NCI-H748 (cell line): ENCODE results near the gene KRTAP4-7.
"Not testable (repeated sequence)": the region's sequence is repeated elsewhere in the genome, so short reads cannot be mapped to it uniquely, and the experiment has no call there.

ENCODE experiments used
- DNase-seq: peaks from one replicate; lab custom pipeline; 2025; ENCODE audit not compliant: unreplicated experiment; lab: John Stamatoyannopoulos, UW

Gene KRTAP4-7

DNA sequence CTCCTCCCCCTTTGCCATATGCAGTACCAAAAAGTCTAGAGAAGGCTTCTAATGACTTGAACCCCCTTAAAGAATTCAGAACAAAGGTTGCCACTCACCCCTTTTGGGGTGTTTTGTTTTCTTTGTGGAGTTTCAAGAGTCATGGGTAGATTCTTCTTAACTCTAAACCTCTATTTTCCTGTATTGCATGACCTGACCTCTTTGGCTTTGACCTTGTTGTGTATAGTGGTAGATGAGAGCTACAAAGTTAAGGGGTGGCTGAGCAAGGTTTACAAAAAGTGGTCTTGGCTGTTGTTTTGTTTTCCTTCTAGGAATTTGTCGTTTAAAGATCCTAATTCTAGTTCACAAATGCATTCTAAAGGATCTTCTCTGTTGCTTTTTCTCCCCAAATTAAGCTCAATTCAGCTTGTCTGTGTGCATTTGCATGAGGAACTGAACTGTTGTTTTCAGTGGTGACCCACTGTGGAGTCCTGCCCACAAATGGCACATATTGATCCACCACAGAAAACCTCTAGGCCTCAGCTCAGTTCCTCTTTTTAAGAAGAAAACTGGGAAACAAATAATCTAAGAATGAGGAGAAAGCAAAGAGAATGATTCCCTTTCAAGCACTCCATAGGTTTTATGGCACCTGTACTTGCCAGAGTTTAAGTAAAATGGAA, 24.9 kb downstream of the KRTAP4-7 start:
- DNase-seq = not testable (repeated sequence)

DNA sequence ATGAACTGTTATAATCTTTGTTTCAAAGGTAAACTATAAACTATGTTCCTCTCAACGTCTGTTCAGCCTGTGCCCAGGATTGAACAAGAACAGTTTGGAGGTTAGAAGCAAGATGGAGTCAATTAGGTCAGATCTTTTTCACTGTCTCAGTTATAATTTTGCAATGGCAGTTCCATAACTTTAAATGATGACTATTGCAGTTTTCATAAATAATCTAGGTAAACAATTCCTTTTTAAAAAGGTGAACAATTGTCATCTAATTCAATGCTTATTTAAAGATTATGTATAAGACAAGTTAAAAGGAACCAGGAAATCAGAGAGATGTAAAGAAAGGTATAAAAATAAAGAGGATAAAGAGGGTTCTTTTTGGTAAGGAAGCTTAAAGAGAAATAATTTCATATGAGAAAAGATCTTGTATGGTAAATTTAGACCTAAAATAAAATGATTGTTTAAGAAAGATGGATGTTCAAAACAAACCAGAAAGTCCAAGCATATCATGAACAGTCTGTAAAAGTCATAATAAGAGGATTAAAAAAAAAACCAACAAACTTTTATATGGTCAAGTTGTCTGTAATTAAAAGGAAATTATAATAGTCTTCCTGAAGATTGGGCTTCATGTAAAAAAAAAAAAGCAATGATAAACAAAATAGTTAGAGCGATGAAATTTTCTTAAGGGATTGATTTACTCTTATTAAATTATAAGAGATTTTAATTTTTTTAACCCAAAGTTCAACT, 27.4 kb downstream of the KRTAP4-7 start:
- no peak for DNase-seq

DNA sequence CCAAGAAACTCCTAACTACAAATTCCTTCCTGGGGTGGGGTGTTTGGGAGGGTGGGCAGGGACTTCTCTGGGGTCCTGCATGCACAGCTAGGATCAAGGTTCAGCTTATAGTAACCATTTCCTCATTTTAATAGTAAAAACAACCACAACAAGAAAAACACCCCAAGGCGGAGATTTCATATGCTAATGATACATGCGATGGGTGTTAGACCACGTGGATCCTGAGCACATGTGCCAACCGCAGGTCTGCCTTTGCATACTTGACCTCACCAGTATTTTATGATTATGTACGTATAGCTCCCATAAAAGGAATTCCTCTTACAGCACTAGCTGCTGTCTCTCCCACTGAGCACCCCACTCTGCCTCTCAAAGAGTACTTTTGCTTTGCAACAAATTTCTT, 32.3 kb downstream of the KRTAP4-7 start:
- no peak for DNase-seq

DNA sequence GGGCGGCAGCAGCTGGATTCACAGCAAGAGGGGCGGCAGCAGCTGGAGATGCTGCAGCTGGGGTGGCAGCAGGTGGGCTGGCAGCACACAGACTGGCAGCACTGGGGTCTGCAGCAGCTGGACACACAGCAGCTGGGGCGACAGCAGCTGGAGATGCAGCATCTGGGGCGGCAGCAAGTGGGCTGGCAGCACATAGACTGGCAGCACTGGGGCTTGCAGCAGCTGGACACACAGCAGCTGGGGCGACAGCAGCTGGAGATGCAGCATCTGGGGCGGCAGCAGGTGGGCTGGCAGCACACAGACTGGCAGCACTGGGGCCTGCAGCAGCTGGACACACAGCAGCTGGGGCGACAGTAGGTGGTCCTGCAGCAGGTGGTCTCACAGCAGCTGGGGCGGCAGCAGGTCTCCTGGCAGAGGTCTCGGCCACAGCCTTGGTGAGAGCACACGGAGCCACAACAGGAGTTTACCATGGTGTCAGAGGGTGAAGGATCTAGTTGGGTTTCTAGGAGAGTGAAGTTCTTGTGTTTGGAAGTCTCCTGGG, 34.0 kb downstream of the KRTAP4-7 start, which contains the start of gene KRTAP4-11:
KRTAP4-11 (minus strand) TSS at position 528 of the 541 bp plus-strand sequence; CDS start at position 470, 58 bp downstream.
- DNase-seq = not testable (repeated sequence)

DNA sequence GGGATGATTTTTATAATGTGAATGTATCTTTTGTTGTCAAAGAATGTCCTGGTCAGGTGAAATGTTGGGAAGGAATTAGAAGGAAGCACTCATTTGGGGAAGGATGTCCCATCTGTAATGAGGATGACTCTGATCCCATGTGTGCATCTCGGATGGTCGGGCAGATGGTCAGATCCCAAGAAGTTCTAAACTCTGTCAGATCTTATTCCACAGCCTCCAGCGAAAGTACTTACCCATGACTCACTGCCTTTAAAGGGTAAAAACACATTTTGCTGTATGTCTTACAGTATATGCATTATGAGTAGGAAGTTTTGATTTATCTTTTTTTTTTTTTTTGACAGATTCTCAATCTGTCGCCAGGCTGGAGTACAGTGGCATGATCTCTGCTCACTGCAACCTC, 34.8 kb downstream of the KRTAP4-7 start:
- no peak for DNase-seq

DNA sequence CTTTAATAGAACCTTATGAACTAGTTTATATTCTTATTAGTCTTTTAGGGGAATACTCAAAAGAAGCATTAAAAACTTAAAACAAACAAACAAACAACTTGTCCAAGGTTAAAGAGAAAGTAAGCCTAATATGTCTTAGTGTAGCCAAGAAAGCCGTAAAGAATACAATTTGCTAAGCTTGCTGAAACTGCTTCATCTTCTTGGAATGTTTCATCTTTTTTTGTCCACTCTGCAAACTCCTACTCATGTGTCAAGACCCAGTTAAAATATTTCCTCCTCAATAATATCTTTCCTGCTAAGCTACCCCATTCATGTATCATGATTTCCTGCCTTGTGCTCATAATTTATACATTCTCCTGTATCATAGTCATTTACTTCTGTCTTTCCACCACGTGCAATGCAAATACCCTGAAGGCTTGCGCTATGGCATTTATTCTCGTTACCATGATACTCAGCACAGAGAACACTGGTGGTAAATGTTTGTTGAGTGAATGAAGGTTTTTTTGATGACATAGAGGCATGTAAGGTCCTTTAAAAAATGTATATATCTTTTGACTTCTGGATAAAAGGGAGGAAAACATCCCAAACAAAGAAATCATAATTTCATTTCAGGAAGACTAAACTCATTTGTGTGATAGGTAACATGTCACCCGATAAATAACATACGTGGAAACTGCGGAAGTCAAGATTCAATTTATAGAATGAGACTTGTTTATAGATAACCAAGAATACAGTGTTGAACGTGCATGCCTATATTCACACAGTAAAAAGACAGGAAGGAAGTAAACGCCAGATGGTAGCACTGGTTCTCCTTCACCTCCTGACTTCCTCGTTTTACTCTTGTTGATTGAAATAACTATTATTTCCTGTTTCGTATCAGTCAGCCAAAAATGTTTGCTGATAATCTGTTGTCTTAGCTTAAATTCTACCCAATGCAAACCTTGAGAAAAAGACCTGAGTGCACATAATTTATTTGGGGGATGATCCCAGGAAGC, 36.0 kb downstream of the KRTAP4-7 start:
- not testable (repeated sequence) for DNase-seq

DNA sequence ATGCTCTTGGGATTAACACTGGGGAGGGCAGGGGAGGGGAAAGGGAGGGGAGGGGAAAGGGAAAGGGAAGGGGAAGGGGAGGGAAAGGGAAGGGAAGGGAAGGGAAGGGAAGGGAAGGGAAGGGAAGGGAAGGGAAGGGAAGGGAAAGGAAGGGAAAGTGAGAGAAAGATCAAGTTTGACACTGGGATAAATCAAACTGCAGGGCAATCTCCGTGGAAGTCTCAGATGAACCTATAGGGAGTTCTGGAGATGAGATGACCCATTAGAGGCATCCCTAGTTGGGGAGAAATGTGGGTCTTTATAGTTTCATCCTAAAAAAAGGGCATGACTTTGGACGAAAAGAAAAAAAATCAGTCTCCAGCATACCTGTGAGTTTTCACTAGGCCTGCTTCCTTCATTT, 37.8 kb downstream of the KRTAP4-7 start:
- no peak for DNase-seq

DNA sequence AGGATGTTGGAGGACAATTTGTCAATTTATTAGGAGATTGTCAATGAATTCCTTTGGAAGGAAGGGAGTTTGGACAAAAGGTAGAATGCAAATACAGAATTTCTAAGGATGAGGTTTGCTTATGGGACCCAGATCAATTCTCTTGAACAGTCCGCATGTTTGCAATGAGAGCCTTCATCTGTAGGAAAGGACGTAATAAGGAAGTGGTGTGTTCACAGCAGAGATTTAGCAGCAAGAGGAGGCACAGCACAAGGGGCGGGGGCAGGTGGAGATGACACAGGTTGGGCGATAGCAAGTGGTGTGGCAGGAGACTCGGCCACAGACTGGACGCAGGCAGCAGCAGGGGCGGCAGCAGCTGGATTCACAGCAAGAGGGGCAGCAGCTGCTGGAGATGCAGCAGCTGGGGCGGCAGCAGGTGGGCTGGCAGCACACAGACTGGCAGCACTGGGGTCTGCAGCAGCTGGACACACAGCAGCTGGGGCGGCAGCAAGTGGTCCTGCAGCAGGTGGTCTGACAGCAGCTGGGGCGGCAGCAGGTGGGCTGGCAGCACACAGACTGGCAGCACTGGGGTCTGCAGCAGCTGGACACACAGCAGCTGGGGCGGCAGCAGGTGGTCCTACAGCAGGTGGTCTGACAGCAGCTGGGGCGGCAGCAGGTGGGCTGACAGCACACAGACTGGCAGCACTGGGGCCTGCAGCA, 39.5 kb downstream of the KRTAP4-7 start:
- not testable (repeated sequence) for DNase-seq

DNA sequence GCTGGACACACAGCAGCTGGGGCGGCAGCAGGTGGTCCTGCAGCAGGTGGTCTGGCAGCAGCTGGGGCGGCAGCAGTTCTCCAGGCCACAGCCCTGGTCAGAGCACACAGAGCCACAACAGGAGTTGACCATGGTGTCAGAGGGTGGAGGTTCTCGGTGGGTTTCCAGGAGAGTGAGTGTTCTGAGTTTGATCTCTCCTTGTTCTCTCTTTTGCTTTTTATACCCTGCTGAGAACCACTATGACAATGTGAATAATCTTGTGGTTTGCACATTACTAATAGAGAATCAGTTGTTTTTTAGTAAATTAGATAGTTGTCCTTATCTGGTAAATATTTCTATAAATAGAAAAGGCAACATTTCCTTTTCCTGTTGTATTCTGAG, 40.0 kb downstream of the KRTAP4-7 start, which contains the start of gene KRTAP4-12:
KRTAP4-12 (minus strand) TSS at position 192 of the 381 bp plus-strand sequence; CDS start at position 132, 60 bp downstream.
- not testable (repeated sequence) for DNase-seq

DNA sequence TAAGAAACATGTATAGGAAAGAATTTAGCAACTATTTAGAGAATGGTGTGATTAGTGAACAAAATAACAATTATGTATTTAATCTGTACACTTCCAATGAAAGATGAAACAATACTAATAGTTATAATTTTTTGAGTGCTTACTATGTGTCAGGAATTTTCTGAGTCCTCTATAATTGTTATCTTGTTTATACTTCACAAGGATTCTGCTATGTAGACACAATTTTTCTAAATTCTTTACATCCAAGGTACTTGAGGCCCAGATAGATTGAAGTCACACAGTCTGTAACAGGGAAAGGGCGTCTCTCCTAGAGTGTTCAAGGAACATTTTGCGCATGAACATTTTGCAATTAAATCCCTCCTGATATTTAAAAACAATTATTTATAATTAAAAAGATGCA, 41.1 kb downstream of the KRTAP4-7 start:
- DNase-seq = no peak

DNA sequence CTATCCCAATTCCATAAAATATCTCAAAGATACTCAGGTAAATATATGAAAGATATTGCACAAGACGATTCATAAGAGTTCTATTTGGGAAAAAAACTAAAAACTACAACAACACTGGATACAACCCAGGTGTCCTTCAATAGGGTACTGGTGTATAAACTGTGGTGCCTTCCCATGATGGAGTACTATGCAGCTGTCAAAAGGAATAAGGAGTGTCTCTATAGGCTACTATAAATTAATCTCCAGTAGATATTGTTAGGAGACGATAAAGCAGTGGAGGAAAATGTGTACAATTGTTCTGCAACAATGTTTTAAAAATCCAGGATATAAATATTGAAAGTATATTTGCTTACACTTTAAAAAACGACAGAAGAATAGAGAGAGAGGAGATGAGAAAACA, 42.5 kb downstream of the KRTAP4-7 start:
- no peak for DNase-seq

DNA sequence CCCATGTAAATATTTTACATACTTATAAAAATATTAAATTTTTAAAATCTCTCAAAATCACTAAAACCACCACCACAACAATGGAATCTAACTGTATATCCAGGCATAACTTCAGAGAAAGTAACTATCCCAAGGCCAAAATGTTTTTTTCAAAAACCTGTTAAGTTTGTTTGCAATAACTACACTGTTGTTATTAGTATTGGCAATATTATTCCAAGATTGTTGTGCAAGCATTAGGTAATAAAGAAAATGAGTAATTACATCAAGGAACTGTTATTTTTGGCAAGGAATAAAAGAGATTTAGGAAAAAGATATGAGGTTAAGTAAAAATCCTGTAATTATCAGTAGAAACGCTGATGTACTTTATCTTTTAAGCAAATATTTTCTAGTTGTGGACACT, 43.4 kb downstream of the KRTAP4-7 start:
- no peak for DNase-seq

DNA sequence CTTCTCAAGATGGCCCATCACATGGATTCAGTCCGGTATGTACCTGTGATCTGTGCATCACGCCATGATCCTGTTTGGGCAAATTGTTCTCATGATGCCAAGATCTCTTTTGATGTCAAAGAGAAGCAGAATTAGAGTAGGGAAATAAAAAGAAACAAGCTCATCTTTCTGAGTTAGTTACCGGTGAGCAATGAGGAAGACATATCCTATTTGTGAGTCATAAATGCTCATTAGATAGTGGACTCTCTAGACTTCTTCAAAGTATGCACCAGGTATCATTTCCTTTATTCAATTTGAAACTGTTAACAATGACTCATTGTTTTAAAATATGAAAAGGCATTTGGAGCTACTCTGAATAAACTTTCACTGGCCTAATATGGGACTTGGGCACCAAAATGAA, 48.0 kb downstream of the KRTAP4-7 start:
- no peak for DNase-seq

DNA sequence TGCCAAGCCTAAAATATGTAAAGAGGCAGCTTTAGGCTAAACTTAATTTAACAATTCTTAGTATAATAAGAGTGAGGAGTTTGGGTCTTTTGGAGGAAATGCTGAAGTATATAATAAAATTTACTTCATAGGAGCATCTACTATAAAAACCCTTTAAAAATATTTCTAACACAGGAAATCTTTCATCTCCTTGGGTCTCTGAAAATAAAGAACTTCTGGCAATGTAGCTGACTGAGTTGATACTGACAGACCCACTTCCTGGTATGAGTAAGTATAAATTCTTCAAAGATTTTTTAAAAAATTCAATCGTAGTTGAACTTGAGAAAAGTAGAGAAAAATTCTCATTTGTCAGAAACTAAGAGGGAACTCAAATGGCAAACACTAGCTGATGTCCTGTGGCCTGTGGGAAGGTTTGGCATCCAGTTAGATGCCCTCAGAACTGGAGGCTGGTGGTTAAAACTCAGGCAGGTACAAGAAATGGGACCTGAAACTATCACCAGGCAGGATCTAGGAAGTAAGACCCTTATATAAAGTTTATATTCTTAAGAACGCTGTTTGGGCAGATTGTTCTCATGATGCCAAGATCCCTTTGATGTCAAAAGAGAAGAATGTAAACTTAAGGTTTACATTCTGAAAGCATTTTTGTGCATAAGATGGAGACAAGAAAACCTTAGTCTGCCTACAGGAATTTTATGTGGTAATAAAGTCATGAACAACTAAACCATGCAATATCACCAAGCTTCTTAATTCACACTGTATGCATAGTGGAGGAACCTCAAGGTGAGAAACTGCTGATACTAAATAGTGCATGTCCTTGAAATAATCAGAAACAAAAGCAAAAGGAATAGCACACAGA, 50.2 kb downstream of the KRTAP4-7 start:
- no peak for DNase-seq
